GM12892 (cell line): Measurements from ENCODE around the gene SORBS2.

Source experiments
- POLR2A ChIP-seq: IDR thresholded peaks from 2 replicates; pipeline ENCODE4 v1.6.1; 2011; ENCODE audit warnings: low read depth, low read length, control low read depth
- POLR2AphosphoS5 ChIP-seq: IDR thresholded peaks from 2 replicates; pipeline ENCODE4 v1.6.1; 2011; ENCODE audit warnings: low read depth, low read length, control low read depth
- TAF1 ChIP-seq: IDR thresholded peaks from 2 replicates; pipeline ENCODE4 v1.6.1; 2011; ENCODE audit warnings: low read depth, mild to moderate bottlenecking, control low read depth, low read length, borderline replicate concordance

DNA sequence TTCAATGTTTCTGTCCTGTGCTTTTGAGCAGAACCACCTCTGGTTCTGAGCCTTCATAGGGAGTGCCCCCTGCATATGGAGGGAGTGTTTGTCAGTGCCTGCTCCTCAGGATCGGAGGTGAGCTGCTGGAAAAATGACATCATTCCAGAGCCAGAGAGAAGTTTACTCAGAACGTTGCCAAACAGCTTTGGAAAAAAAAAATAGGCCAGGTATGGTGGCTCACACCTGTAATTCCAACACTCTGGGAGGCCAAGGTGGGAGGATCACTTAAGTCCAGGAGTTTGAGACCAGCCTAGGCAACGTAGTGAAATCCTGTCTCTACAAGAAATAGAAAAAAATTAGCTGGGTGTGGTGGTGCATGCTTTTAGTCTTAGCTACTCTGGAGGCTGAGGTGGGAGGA is 249.5 kb downstream of the SORBS2 start:
- TF ChIP-seq POLR2A (no peak), POLR2AphosphoS5 (no peak), TAF1 (no peak)
